ENCODE measurements around the gene GPR65.

GPR65 gene

DNA sequence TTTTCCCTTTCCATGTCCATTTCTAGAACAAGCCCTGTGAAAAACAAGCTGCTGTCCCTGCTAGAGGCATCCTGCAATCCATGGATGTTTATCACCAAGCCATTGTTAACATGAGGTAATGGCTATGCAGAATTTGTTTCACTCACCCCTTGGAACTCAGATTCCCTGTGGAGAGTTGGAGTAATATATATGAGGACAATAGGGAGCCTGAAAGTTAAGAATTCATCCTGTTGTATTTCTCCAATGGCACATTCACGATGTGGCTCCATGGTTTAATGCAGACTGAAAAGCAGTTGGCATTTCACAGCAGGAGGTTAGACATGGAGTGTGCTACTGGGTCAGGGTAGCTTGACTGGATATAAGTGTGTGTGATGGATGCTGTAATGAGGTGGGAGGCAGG is 32.4 kb downstream of the GPR65 start:
- DNase-seq (ENCODE audit: low read depth in 2 of 3, low spot score in 1 of 3) = no peak

DNA sequence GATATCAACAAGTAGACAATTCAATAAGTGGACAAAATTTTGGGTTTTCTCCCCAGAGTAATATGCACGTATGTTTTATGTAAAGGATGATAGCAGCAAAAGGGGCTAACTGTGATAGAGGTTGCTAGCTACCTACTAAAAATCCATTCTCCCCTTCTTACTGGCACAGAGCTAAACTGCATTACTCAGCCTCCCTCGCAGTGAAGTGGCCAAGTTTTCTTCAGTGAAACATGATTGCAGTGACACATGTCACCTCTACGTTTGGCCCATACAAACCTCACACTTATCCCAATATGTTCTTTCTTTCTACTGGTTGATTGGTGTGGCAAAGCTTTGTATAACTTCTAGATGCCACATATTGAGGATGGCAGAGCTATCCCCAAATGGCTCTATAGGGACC is 34.3 kb downstream of the GPR65 start:
- DNase-seq (ENCODE audit: low read depth in 2 of 3, low spot score in 1 of 3) = no peak

- no peak for DNase-seq (ENCODE audit: low read depth in 2 of 3, low spot score in 1 of 3)
Observed at GRCh38 chr14:88040146-88040545, 35.2 kb downstream of the GPR65 start.

DNA sequence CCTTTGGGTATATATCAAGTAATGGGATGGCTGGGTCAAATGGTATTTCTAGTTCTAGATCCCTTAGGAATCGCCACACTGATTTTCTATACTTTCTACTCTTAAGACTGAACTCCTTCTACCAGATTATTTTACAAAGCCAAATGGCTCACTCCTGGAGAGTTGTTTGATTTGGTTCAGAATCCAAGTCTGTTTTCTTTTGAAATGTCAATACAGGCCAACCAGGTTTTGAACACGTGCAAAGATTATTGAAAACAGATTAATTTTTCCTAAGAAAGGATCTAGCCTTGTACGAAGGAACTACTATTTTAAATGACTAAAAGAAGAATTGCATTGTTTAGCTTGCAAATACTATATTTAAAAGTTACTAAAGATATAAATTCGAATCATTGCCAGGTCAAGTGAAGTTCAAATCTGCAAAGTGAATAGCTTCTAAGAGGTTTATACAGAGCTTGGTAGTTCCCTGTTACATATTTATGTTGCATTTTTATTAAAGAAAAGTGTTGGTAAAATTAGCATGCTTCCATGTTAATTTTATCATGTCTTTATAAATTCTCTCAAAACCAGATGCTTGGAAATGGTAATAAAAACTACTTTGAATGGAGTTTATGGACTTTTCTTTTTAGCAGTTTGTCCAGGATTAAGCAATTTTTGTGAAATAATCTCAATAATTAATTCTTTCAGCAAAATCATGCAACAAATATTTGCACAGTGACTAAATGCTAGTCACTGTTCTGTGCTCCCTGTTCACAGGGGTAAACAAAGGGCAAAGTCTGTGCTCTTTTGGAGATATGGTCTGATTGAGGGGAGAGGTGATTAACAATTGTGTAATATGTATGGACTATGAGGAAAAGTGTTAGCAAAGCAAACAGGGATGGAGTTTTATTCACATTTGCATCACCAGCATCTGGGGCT is 38.9 kb downstream of the GPR65 start:
- DNase-seq (ENCODE audit: low read depth in 2 of 3, low spot score in 1 of 3) = no peak

DNA sequence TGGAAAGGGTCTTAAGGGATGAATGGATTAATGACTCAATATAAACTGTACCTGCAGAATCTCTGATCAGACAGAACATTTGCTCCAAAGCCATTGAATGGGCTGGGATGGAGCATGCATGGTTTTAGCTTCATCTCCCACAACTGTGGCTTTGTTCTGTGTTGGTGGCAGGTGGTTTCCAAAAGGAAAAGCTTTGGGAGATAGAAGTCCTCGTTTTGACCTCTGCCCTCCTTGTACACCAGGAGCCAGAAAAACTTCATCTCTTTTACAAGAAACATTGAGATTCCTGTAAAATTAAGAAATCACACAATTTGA is 39.5 kb downstream of the GPR65 start:
- no peak for DNase-seq (ENCODE audit: low read depth in 2 of 3, low spot score in 1 of 3)

DNA sequence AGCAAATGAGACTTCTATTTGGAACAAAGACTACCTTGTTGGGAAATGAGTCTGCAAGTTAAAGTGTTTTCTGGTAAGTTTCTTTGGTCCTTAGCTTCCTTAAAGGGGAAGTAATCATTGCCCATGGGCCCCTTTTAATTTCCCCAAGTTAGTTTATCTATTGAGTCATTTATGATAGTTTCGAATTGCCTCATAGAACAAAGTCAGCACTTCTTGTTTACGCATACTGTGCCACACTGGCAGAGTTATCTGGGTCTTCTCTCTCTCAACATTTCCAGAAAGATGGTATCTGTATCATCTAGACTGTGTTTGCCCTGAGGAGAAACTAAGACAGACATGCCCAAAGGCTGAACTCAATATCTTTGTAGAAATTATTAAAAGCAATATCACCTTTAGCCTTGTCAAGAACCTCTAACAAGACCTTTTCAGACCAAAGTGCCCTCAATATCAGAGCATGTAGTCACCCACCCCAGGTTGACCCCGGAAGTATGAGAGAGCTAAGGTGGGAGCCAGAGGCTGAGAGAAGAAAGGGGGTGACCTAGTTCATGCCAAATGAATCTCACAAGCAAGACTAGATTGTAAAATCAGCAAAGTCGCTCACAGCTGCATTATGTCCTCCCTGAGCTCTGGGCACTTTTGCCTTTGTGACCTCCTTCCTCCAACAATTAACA is 40.0 kb downstream of the GPR65 start:
- DNase-seq (ENCODE audit: low read depth in 2 of 3, low spot score in 1 of 3) = no peak

GRCh38 chr14:88045705-88046104 is 40.8 kb downstream of the GPR65 start:
- no peak for DNase-seq (ENCODE audit: low read depth in 2 of 3, low spot score in 1 of 3)

DNA sequence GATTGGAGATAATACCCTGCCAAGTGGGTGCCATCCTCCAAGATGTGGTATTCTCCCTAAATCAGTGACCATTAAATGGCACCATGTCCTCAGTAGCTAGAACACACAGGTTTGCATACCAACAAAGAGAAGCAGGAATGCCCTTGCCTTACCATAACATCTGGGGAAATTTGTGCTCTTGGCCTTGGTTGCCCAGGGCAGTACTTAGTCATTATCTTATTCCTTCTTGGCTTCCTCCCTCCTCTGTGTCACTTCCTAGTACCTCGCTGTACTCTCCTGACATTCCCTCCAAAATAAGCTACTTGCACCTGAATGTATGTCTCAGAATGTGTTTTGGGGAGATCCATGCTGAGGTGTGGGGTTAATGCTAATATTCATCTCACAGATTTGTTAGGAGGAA is 43.4 kb downstream of the GPR65 start:
- DNase-seq (ENCODE audit: low read depth in 2 of 3, low spot score in 1 of 3) = no peak

- DNase-seq (ENCODE audit: low read depth in 2 of 3, low spot score in 1 of 3) = no peak
Observed at GRCh38 chr14:88049266-88049665, 44.3 kb downstream of the GPR65 start.

GRCh38 chr14:88049936-88050335 is 45.0 kb downstream of the GPR65 start:
- no peak for DNase-seq (ENCODE audit: low read depth in 2 of 3, low spot score in 1 of 3)

DNA sequence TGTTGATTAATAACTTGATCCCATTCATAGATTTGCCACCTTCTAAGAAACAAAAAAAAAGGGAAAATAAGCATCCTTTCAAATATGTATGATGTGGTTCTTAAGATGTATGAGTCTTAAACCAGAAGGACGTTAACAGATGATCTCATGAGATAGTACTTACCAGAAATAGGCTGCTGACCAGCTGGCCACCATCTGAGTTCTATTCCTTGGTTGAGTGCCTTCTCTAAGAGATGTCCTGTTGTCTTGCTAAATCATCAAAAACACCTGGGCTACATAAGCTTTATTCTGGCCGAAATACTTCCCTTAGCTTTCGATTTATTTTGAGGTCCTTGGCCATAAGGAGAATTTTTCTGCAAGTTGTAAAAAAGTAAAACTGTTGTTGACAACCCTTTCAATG is 55.6 kb downstream of the GPR65 start:
- DNase-seq (ENCODE audit: low read depth in 2 of 3, low spot score in 1 of 3) = no peak

- no peak for DNase-seq (ENCODE audit: low read depth in 2 of 3, low spot score in 1 of 3)
Observed at GRCh38 chr14:88063811-88064210, 58.9 kb downstream of the GPR65 start.

All from stimulated activated CD4-positive, alpha-beta T cell treated with anti-CD3 and anti-CD28 coated beads, Interleukin-12 subunit alpha, Interleukin-12 subunit beta, amount 100 ng/mL, for 48 hours (primary cell).